AG04449 (cell line): ENCODE results near the gene EIF2D.
A peak's percentile ranks its signal among the peaks of the same experiment; 100 is the strongest.

Source experiments
- CTCF ChIA-PET: fragments of 350-600 bp; formaldehyde crosslinking; extraction: SDS; loops from one replicate; lab custom pipeline; 2021; ENCODE audit warnings: antibody characterized with exemption; lab: Yijun Ruan, JAX
- POLR2A ChIA-PET: fragments of 400-600, 350-600 bp; formaldehyde crosslinking; extraction: SDS; loops from one replicate; lab custom pipeline; 2020; ENCODE audit warnings: antibody characterized with exemption, inconsistent platforms; lab: Yijun Ruan, JAX
- DNase-seq: peaks from one replicate; pipeline ENCODE4 v3.0.0-alpha.2; 2010; ENCODE audit warnings: low read depth, low spot score
- H3K4me3 ChIP-seq: 2 replicates; pipeline ENCODE4 v1.5.1; 2011; ENCODE audit warnings: low read depth, mild to moderate bottlenecking, control low read depth, low read length
- CTCF ChIP-seq: IDR thresholded peaks from one replicate; pipeline ENCODE4 v1.5.1; 2011; ENCODE audit warnings: mild to moderate bottlenecking, moderate library complexity, low read length, control low read depth, inconsistent platforms; ENCODE audit not compliant: insufficient read depth; ENCODE audit errors: missing control alignments

EIF2D gene

GRCh38 chr1:206558794-206559671, 53.2 kb downstream of the EIF2D start:
- no peak overlapping the region for H3K4me3 ChIP-seq
- TF ChIP-seq CTCF = no peak
- POLR2A ChIA-PET = no interaction called here
- CTCF ChIA-PET = interaction anchor here (1.2 to 7.9 kb wide), 3 partner anchors 10 to 25 kb away, joined by 3 to 136 read pairs (median 23); no protein-coding TSS in a partner anchor
- DNase-seq = no peak

- no peak for TF ChIP-seq CTCF
- H3K4me3 ChIP-seq = peak overlapping the region; percentile 53
- no peak for DNase-seq
- ChIA-PET CTCF (interaction anchor here (0.8 to 7.9 kb wide), 3 partner anchors 14 to 26 kb away, joined by 3 to 136 read pairs (median 23); no protein-coding TSS in a partner anchor), POLR2A (no interaction called here)
Measured at GRCh38 chr1:206557636-206558473, 54.4 kb downstream of the EIF2D start.

GRCh38 chr1:206556750-206557635, 55.3 kb downstream of the EIF2D start:
- ChIA-PET CTCF (interaction anchor here (1.4 to 7.9 kb wide), 4 partner anchors 8 to 27 kb away, joined by 3 to 136 read pairs (median 20); no protein-coding TSS in a partner anchor), POLR2A (no interaction called here)
- TF ChIP-seq CTCF = no peak
- H3K4me3 ChIP-seq = peak overlapping the region; percentile 53
- DNase-seq = no peak

- POLR2A ChIA-PET = no interaction called here
- H3K4me3 ChIP-seq = no peak overlapping the region
- CTCF ChIA-PET = interaction anchor here (0.8 to 7.9 kb wide), 6 partner anchors 9 to 76 kb away, joined by 3 to 136 read pairs (median 4); no protein-coding TSS in a partner anchor
- TF ChIP-seq CTCF = no peak
- DNase-seq = no peak
Measured at GRCh38 chr1:206556047-206556749, 56.1 kb downstream of the EIF2D start.

- no peak for TF ChIP-seq CTCF
- no peak overlapping the region for H3K4me3 ChIP-seq
- ChIA-PET POLR2A (no interaction called here), CTCF (interaction anchor here (0.8 to 7.9 kb wide), 7 partner anchors 9 to 109 kb away, joined by 3 to 136 read pairs (median 4); no protein-coding TSS in a partner anchor)
- DNase-seq = no peak
Measured at GRCh38 chr1:206555473-206555935, 56.8 kb downstream of the EIF2D start.
